HG02970 (cell line): ENCODE measurements around the gene CAMK4.

Source experiments
- ATAC-seq: cut with Tn5 transposase; IDR thresholded peaks from one replicate; pipeline ENCODE4 v1.9.1; 2021; ENCODE audit warnings: mild to moderate bottlenecking, moderate library complexity, moderate number of reproducible peaks; ENCODE audit not compliant: unreplicated experiment, low FRiP score

The CAMK4 gene

GRCh38 chr5:111366388-111366787 lies 142.2 kb downstream of the CAMK4 start:
- no peak for ATAC-seq

GRCh38 chr5:111367115-111367514 lies 142.9 kb downstream of the CAMK4 start:
- no peak for ATAC-seq

GRCh38 chr5:111372799-111373198 lies 148.6 kb downstream of the CAMK4 start:
- no peak for ATAC-seq

GRCh38 chr5:111374380-111374779 lies 150.2 kb downstream of the CAMK4 start:
- no peak for ATAC-seq

GRCh38 chr5:111375645-111376044 lies 151.5 kb downstream of the CAMK4 start:
- no peak for ATAC-seq

GRCh38 chr5:111377306-111377705 lies 153.1 kb downstream of the CAMK4 start:
- no peak for ATAC-seq

GRCh38 chr5:111379391-111379816 lies 155.2 kb downstream of the CAMK4 start:
- no peak for ATAC-seq

GRCh38 chr5:111383288-111383970 lies 159.2 kb downstream of the CAMK4 start:
- no peak for ATAC-seq

- ATAC-seq, result no peak
Observed at GRCh38 chr5:111384220-111384619, 160.0 kb downstream of the CAMK4 start.

GRCh38 chr5:111385051-111385450 lies 160.9 kb downstream of the CAMK4 start:
- no peak for ATAC-seq

- no peak for ATAC-seq
Observed at GRCh38 chr5:111385970-111386831, 162.0 kb downstream of the CAMK4 start.

GRCh38 chr5:111386832-111387162 lies 162.6 kb downstream of the CAMK4 start:
- ATAC-seq, result no peak

- ATAC-seq, result no peak
Observed at GRCh38 chr5:111387361-111387760, 163.2 kb downstream of the CAMK4 start.

GRCh38 chr5:111389390-111390082 lies 165.4 kb downstream of the CAMK4 start:
- ATAC-seq, result no peak

- ATAC-seq, result no peak
Observed at GRCh38 chr5:111392181-111392580, 168.0 kb downstream of the CAMK4 start.

GRCh38 chr5:111394586-111394985 lies 170.4 kb downstream of the CAMK4 start:
- no peak for ATAC-seq

- no peak for ATAC-seq
Observed at GRCh38 chr5:111398013-111398412, 173.8 kb downstream of the CAMK4 start.

- no peak for ATAC-seq
Observed at GRCh38 chr5:111399113-111399512, 174.9 kb downstream of the CAMK4 start.

GRCh38 chr5:111401906-111402305 lies 177.7 kb downstream of the CAMK4 start:
- no peak for ATAC-seq

- no peak for ATAC-seq
Observed at GRCh38 chr5:111404270-111404769, 180.1 kb downstream of the CAMK4 start.

GRCh38 chr5:111407562-111407961 lies 183.4 kb downstream of the CAMK4 start:
- no peak for ATAC-seq
